AG20443 (cell line): Measurements from ENCODE around the gene KLF2.
A peak's percentile ranks its signal among the peaks of the same experiment; 100 is the strongest.

ENCODE experiments used
- DNase-seq: peaks from one replicate; pipeline ENCODE4 v3.0.0; 2012; ENCODE audit warnings: low spot score, mixed read lengths

Gene KLF2

DNA sequence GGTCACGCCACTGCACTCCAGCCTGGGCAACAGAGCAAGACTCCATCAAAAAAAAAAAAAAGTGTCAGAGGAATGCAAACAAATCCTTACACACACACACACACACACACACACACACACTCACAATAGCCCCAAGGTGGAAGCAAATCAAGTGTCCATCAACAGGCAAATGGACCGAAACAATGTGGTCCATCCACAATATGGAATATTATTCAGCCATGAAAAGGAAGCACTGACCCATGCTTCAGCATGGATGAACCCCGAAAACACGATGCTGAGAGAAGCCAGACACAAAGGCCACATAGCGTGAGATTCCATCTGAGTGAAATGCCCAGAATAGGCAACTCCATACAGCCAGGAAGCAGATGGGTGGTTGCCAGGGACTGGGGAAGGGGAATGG is 16.5 kb upstream of the KLF2 start:
- DNase-seq, result no peak

DNA sequence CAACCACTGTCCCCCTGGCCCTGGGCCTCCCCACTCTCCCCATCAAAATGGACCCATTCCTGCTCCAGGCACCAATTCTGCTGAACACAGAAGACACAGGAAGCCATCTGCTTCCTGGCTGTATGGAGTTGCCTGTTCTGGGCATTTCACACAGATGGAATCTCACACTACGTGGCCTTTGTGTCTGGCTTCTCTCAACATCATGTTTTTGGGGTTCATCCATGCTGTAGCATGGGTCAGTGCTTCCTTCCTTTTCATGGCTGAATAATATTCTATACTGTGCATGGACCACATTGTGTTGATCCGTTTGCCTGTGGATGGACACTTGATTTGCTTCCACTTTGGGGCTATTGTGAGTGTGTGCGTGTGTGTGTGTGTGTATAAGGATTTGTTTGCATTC is 15.0 kb upstream of the KLF2 start:
- no peak for DNase-seq

DNA sequence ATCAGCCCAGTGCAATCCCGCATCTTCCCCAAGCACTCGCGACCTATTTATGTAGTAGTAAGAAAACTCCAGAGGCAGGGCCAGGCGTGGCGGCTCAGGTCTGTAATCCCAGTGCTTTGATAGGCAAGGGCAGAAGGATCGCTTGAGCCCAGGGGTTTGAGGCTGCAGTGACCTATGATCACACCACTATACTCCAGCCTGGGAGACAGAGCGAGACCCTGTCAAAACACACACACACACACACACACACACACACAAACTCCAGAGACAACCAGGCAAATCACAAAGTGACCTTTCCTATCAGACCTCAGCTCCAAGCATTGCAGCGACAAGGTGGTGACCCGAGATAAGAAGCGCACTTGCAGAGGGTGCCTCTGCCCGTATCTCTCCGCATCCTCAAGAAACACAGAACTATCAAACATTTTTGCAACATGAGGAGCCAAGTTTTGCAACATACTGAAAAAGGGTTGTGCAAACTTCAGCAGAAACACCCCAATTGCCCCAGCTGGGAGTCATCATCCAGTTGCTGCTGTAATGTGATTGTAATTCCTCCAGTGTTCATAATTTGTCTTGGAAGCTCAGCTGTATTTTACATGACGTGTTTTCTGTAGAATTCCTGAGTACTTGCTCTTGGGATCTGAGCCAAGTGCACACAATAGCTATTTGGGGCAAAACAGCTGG is 8.7 kb upstream of the KLF2 start:
- peak; percentile 90 for DNase-seq

DNA sequence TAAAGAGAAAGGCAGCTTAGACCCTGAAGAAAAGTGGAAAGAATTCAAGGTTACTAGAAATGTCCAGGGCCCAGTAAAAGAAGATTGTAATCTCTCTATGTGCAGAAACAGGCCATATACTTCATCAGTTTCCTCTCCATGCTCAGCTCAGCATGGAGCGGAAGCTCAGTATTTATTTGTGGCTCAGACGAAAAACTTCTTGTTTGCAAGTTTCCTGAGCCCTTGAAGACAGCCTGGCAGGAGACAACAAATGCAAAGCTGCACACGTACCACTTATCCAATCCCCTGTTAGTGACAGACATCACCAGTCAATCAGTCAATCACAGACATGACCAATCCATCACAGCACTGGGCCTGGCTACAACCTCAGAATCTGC is 8.1 kb upstream of the KLF2 start:
- DNase-seq, result no peak

DNA sequence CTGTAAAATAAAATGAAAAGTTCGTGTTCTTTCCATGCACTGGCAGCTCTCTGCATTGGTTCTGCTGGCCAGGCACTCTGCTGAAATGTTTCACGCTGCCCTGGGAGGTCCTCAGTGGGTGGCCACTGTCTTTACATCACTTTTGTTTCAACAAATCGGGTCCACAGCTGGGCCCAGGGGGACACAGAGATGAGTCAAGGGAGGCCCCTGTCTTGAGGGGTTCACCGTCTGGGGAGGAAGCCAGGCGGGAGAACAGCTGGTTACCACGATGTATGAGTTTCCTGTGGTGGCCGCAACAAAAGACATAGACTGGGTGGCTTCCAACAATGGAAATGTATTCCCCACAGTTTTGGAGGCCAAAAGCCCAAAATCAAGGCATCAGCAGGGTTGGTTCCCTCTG is 5.1 kb upstream of the KLF2 start:
- DNase-seq, result no peak

DNA sequence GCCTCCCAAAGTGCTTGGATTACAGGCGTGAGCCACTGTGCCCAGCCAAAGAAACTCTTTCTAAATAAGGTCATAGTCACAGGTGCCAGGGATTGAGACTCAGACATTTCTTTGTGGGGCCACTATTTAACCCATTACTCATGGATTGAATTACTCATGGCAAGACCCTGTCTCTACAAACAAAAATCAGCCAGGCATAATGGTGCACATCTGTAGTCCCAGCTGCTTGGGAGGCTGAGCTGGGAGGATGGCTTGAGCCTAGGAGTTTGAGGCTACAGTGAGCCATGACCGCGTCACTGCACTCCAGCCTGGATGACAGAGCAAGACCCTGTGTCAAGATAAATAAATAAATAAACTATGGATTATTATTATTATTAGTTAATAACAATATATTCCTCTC is 3.6 kb upstream of the KLF2 start:
- no peak for DNase-seq

DNA sequence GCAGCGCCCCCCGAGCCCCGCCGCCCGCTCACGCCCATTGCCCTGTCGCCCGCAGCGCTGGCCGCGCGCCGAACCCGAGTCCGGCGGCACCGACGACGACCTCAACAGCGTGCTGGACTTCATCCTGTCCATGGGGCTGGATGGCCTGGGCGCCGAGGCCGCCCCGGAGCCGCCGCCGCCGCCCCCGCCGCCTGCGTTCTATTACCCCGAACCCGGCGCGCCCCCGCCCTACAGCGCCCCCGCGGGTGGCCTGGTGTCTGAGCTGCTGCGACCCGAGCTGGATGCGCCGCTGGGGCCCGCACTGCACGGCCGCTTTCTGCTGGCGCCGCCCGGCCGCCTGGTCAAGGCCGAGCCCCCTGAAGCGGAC is 518 bp downstream of the KLF2 start:
- peak; percentile 37 for DNase-seq

DNA sequence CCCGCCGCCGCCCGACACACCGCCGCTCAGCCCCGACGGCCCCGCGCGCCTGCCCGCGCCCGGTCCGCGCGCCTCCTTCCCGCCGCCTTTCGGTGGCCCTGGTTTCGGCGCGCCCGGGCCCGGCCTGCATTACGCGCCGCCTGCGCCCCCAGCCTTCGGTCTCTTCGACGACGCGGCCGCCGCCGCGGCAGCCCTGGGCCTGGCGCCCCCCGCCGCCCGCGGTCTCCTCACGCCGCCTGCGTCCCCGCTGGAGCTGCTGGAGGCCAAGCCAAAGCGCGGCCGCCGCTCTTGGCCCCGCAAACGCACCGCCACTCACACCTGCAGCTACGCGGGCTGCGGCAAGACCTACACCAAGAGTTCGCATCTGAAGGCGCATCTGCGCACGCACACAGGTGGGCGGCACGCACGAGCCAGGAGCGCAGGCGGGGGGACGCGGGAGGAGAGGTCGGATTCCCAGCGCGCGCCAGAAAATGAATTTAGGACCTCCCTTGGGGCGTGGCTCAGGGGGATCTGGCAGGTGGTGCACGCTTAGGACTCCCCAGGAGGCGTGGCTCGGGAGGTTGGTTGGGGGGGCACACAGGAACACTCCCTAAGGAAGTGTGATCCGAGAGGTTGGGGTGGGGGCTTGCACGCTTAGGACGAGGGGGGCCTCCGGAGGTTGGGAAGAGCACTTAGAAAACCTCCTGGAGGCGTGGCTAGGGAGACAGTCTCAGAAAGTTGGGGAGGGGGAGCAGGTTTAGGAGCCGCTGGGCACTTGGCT is 1.2 kb downstream of the KLF2 start:
- DNase-seq, result no peak

DNA sequence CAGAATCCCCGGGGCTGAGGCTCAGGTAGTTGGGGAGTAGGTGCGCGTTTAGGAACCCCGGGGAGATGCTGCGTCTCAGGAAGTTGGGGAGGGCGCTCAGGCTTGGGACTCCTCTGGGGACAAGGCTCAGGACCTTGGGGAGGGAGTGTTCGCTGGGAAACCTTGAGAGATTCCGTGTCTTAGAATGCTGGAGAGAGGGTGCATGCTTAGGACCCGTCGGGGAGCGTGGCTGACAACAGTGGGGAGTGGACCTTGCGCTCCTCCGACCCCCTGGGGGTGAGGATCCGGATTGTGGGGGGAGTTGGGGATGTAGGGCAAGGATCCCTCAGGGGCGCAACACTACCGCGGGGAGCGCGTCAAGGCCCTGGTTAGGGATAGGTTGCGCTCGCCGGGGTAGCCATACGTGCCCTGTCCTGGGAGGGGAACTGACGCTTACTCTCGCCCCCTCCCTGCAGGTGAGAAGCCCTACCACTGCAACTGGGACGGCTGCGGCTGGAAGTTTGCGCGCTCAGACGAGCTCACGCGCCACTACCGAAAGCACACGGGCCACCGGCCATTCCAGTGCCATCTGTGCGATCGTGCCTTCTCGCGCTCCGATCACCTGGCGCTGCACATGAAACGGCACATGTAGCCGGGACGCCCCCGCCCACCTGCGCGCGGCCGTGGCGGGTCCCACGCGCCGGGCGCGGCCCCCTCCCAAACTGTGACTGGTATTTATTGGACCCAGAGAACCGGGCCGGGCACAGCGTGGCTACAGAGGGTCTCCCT is 2.0 kb downstream of the KLF2 start:
- no peak for DNase-seq

DNA sequence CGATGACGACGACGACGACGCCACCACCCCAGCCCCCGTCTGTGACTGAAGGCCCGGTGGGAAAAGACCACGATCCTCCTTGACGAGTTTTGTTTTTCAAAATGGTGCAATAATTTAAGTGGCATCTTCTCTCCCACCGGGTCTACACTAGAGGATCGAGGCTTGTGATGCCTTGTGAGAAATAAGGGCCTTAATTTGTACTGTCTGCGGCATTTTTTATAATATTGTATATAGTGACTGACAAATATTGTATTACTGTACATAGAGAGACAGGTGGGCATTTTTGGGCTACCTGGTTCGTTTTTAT is 2.5 kb downstream of the KLF2 start:
- DNase-seq, result no peak

DNA sequence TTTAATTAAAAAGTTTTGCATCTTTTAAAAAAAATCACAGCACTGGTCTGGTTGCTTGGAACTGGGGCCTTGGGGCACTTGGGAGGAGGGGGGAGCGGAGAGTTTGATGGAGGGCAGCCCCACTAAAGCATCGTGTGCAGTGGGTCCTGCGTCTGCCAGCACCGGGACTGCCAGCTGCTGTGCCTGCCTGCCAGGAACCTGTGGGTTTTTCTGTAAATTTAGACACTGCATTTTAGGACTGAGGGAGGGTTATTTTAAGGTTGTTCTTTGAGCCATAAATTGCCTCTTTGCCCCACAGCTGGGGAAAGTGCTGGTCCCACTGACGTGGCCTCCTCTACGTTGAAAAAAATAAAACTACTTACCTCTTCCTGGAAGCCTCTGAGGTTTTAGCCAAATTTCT is 2.9 kb downstream of the KLF2 start:
- DNase-seq, result no peak

DNA sequence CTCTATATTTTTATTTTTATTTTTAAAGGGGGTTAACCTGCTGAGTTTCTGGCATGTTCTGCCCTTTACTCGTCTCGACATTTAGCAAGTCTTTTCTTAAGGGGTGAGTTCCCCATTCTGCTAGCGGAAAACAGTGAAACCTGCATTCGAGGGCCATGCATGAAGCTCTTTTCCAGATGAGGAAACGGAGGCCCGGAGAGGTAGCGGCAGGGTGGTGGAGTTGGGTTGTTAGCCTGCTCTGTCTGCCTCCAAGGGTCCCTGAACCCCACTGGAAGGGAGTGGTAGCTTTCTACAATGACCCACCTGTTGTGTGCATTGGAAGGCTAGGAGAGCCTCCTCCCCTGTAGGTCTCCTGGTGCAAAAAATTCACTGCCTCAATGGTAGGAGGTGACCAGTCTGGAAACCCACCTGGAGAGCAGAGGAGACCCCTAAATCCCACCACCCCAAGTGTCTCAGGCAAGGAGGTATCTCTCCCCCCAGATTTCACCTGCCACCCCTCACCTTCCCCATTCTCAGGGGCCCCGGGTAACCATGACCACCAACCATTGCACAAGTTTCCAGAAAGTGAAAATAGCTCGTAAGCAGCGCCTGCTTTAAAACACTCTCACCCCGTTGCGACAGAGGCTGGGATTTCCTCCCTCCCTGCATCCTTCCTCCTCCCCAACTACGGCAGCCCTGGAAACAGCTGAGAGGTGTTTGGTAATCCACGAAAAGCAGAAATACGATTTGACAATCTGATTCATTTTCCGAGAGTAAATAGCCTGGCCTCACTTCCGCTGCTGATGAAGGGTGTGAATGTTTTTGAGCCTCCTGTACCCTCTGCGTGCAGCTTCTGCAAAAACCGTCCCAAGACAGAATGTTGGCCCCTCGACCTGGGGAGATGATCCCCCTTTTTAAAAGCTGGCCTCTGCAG is 3.5 kb downstream of the KLF2 start:
- DNase-seq, result peak; percentile 66

DNA sequence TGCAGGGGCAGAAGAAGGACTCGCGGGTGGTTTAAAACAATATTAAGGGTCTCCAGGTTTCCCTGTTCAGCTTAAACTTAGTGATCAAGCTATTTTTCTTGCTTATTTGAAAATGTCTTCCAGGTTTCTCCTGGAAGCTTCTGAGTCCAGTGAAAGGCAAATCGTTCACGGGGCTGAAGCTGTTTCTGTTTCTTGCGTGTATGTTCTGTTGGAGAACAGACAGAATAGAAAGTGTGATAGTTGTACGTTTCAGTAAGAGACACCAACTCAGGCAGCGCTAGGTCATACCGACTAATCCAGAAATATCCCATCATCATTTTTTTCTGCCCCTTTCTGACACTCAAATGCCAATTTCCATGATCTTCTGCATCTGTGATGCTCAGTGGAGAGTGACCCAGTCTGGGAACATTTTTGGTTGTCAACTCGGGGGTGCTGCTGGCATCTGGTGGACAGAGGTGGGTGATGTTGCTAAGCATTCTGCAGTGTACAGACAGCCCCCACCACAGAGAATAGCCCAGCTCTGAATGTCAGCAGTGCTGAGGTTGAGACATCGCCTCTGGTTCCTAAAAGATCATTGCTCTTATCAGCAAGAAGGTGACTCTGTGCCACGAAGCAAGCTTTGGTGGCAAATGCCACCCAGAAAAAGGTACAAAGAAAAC is 4.3 kb downstream of the KLF2 start:
- no peak for DNase-seq

DNA sequence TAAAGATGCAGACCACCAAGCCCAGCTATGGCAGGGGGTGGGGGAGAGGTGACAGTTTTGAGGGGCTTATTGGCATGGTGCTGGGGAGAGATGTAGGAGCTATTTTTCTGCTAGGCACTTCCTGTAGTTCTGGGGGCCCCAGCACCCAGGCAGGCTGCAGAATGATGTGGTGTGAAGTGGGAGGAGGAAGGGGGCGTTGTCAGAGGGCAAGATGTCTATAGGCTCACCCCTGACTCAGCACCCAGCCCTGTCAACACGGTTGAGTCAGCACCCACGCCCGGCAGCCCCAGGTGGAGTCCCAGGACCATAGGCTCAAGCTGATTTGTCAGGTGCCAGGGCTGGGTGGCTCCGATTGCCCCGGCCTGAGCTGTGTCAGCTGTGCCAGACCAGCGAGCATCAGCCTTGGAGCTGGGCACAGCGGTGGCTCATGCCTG is 5.8 kb downstream of the KLF2 start:
- DNase-seq, result peak; percentile 63

DNA sequence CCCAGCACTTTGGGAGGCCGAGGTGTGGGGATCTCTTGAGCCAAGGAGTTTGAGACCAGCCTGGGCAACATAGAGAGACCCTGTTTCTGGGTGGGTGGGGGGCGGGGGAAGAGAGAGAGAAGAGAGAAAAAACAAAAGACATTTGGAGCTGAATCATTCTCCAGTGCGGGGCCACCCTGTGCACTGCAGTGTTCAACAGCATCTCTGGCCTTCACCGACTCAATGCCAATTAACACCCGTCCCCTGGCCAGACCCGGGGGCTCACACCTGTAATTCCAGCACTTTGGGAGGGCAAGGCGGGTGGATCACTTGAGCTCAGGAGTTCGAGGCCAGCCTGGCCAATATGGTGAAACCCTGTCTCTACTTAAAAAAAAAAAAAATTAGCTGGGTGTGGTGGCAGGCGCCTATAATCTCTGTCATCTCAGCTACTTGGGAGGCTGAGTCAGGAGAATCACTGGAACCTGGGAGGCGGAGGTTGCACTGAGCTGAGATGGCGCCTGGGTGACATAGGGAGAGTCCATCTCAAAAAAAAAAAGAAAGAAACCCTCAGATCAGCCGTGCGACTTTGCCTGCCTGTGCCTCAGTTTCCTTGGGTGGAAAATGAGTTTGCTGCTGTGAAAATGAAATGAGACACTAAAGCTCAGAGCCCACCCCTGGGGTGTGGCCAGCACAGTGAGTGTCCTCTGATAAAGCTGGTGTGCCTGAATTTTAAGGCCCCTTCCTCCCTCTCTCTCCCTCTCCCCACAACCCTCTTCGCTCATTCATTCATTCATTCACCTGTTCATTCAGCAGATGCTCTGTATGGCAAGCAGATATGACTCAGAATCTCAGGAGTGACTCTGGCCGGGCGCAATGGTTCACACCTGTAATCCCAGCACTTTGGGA is 6.4 kb downstream of the KLF2 start:
- no peak for DNase-seq

DNA sequence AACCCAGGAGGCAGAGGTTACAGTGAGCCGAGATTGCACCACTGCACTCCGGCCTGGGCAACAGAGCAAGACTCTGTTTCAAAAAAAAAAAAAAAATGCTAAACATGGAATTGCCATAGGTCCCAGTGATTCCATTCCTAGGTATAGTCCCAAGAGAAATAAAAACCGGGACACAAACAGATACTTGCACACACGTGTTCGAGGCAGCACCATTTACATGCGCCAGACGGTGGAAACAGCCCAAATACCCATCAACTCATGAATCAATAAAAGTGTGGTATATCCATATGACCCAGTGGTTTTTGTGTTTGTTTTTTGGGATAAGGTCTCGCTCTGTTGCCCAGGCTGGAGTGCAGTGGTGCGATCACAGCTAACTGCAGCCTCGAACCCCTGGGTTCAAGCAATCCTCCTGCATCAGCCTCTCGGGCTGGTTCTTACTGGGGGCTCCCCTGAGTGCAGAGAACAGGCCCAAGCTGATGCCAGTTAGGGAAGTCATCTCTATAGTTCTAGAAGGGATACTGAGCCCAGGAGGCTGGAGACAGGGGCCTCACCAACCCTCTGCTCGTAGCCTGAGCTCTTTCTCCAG is 8.5 kb downstream of the KLF2 start:
- DNase-seq, result no peak

DNA sequence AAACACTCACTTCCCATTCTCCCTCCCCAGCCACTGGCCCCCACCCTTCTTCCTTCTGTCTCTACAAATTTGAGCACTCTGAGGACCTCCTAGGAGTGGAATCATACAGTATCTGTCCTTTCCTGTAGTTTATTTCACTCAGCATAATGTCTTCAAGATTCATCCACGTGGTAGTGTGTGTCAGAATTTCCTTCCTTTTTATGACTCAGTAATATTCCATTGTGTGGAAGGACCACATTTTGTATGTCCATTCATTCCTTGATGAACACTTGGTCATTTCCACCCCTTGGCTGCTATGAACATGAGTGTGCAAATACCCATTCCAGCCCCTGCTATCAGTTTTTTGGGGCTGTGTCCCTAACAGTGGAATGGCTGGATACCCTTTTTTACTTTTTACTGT is 9.8 kb downstream of the KLF2 start:
- no peak for DNase-seq

DNA sequence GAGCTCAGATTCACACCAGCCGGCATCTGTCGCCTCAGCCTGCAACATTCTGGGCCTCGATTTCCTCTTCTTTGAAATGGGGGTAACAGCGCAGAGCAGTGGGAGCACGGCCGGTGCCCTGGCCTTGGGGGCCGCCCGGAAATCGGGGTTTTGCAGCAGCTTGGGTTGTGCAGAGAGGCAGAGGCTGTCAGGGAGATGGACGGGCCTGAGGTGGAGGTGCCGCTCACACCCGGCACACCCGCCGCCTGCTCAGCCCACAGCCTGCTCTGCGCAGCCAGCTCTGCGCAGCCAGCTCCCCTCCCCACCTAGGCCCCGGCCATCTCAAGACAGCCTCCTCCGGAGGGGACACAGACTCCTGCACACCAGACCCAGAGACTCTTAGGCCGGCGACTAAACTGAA is 10.6 kb downstream of the KLF2 start:
- no peak for DNase-seq

DNA sequence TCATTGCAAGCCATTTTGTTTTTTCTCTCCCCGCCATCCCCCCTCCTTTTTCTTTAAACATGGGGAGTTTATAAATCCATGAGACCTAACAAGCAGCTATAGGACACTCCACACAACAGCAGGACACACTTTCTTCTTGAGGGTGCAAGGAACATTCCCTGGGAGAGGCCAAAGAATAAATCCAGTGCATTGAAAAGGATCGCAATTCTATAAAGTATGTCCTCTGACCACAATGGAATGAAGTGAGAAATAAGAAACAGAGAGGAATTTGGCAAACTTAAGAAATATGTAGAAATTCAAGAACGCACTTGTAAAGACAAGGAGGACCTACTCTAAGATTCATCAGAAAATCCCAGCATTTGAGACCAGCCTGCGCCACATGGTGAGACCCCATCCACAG is 11.9 kb downstream of the KLF2 start:
- no peak for DNase-seq

DNA sequence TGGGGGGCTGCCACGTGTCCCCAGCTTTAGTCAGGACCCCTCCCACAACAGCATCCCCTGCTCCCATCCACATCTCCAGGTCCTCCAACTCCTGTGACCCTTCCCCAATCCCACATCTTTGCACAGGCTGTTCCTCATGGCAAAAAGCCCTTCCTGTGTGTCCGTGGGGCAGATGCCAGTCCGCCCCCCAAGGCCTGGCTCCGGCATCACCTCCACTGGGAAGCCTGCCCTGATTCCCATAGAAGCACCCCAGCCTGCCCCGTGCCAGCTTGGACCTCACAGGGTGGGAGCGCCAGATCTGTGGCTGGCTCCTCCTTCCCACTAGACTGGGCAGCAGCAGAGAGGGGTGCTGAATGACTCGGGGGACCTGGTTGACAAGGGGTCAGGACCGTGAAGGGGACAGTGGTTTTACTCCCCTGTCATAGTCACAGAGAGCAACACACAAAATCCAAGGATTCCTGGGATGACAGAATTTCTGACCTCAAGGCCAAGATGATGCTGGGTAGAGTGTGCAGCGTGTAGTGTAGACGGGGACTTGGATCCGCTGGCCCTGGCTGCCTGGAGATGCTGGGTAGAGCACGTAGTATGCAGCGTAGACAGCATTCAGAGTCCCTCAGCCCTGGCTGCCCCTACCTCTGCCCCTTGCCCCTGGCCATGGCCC is 13.3 kb downstream of the KLF2 start:
- no peak for DNase-seq
